Neural cell (in vitro differentiated cells): ENCODE results near the gene NKIRAS1. TPM values are rescaled to one million over a fixed set of nuclear protein-coding genes. Genes with fewer than 3 reads are reported as not detected.
A peak's percentile ranks its signal among the peaks of the same experiment; 100 is the strongest.

ENCODE experiments used
- H2AFZ ChIP-seq: fragments of 200-600, 300-800 bp; sonication (generic), shearing (Covaris generic); 2 replicates; pipeline ENCODE4 v1.6.0; 2014; ENCODE audit warnings: low read depth, mild to moderate bottlenecking, antibody characterized with exemption, low read length, moderate library complexity
- H3F3A ChIP-seq: fragments of 200-600 bp; shearing (Covaris generic); 2 replicates; pipeline ENCODE4 v1.6.1; 2016; ENCODE audit warnings: mild to moderate bottlenecking, moderate library complexity, mixed read lengths, antibody characterized with exemption, low read length; ENCODE audit not compliant: insufficient read depth, poor library complexity, severe bottlenecking
- H3K27ac ChIP-seq: fragments of 200-600, 300-800 bp; sonication (generic), shearing (Covaris generic); 2 replicates; pipeline ENCODE4 v1.5.1; 2014; ENCODE audit warnings: mild to moderate bottlenecking, low read length, moderate library complexity
- H3K27me3 ChIP-seq: fragments of 300-800, 200-600 bp; sonication (generic), shearing (Covaris generic); 2 replicates; pipeline ENCODE4 v1.6.0; 2014; ENCODE audit warnings: mild to moderate bottlenecking, low read depth, low read length, moderate library complexity; ENCODE audit not compliant: insufficient read depth
- H3K36me3 ChIP-seq: fragments of 300-800, 200-600 bp; sonication (generic), shearing (Covaris generic); 2 replicates; pipeline ENCODE4 v1.5.1; 2014; ENCODE audit warnings: mild to moderate bottlenecking, antibody characterized with exemption, low read length, moderate library complexity; ENCODE audit not compliant: insufficient read depth
- H3K4me2 ChIP-seq: fragments of 300-800, 200-600 bp; sonication (generic), shearing (Covaris generic); 2 replicates; pipeline ENCODE4 v1.6.0; 2014; ENCODE audit warnings: mild to moderate bottlenecking, low read length
- H3K4me3 ChIP-seq: fragments of 300-800, 200-600 bp; sonication (generic), shearing (Covaris generic); 2 replicates; pipeline ENCODE4 v1.5.1; 2014; ENCODE audit warnings: mild to moderate bottlenecking, low read length, moderate library complexity
- H3K79me2 ChIP-seq: fragments of 200-600 bp; shearing (Covaris generic); replicated peaks from 2 replicates; pipeline ENCODE4 v1.6.0; 2014; ENCODE audit warnings: mild to moderate bottlenecking, low read length, moderate library complexity; ENCODE audit not compliant: insufficient read depth
- H3K9ac ChIP-seq: fragments of 300-800, 200-600 bp; sonication (generic), shearing (Covaris generic); 2 replicates; pipeline ENCODE4 v1.6.1; 2016; ENCODE audit warnings: mild to moderate bottlenecking, low read length, mixed read lengths
- H3K9me2 ChIP-seq: fragments of 200-600 bp; shearing (Covaris generic); 2 replicates; pipeline ENCODE4 v1.6.1; 2016; ENCODE audit warnings: mild to moderate bottlenecking, low read length, mixed read lengths; ENCODE audit not compliant: insufficient read depth
- H3K9me3 ChIP-seq: fragments of 200-600, 300-800 bp; sonication (generic), shearing (Covaris generic); 2 replicates; pipeline ENCODE4 v1.6.1; 2016; ENCODE audit warnings: mild to moderate bottlenecking, mixed run types, low read length, moderate library complexity, mixed read lengths
- H4K20me1 ChIP-seq: fragments of 200-600 bp; shearing (Covaris generic); 2 replicates; pipeline ENCODE4 v1.6.1; 2016; ENCODE audit warnings: mild to moderate bottlenecking, mixed run types; ENCODE audit not compliant: insufficient read depth
- CTCF ChIP-seq: fragments of 450-650 bp; IDR thresholded peaks from 2 replicates; pipeline ENCODE4 v1.5.1; 2014; ENCODE audit warnings: antibody characterized with exemption, mild to moderate bottlenecking, moderate library complexity; ENCODE audit not compliant: poor library complexity, severe bottlenecking
- EP300 ChIP-seq: fragments of 450-650 bp; conservative IDR thresholded peaks from 2 replicates; pipeline ENCODE4 v1.6.1; 2014; ENCODE audit warnings: antibody characterized with exemption, mild to moderate bottlenecking, moderate library complexity; ENCODE audit not compliant: poor library complexity, severe bottlenecking
- EZH2 ChIP-seq: fragments of 200-600, 300-800 bp; shearing (Covaris generic), sonication (generic); IDR thresholded peaks from 2 replicates; pipeline ENCODE4 v1.6.1; 2014; ENCODE audit warnings: antibody characterized with exemption, low read length, borderline replicate concordance, mild to moderate bottlenecking; ENCODE audit not compliant: insufficient read depth, poor library complexity, severe bottlenecking
- MXI1 ChIP-seq: fragments of 450-650 bp; conservative IDR thresholded peaks from 2 replicates; pipeline ENCODE4 v1.6.1; 2014; ENCODE audit warnings: antibody characterized with exemption, mild to moderate bottlenecking; ENCODE audit not compliant: poor library complexity, severe bottlenecking
- POLR2AphosphoS5 ChIP-seq: IDR thresholded peaks from 2 replicates; pipeline ENCODE4 v1.6.1; 2012
- RAD21 ChIP-seq: fragments of 450-650 bp; conservative IDR thresholded peaks from 2 replicates; pipeline ENCODE4 v1.6.1; 2014; ENCODE audit warnings: antibody characterized with exemption, mild to moderate bottlenecking, moderate library complexity
- REST ChIP-seq: IDR thresholded peaks from 2 replicates; pipeline ENCODE4 v1.6.1; 2012; ENCODE audit warnings: borderline replicate concordance
- SMC3 ChIP-seq: fragments of 450-650 bp; conservative IDR thresholded peaks from 2 replicates; pipeline ENCODE4 v1.6.1; 2014; ENCODE audit warnings: antibody characterized with exemption, mild to moderate bottlenecking, moderate library complexity; ENCODE audit not compliant: poor library complexity
- TAF1 ChIP-seq: IDR thresholded peaks from 2 replicates; pipeline ENCODE4 v1.6.1; 2012; ENCODE audit warnings: low read depth
- polyA plus RNA-seq: library from polyadenylated mRNA; depleted of rRNA; stranded (reverse); fragments of >200 nt; gene quantifications from 2 replicates; pipeline ENCODE4 v1.2.3, GENCODE V29; 2014

Gene NKIRAS1
- polyA plus RNA-seq, 1 donor from 2014 or later: 42.1 TPM

GRCh38 chr3:23944861-23945662, 28.3 kb upstream of the NKIRAS1 start, which contains the start of gene NR1D2:
NR1D2 (plus strand) TSS chr3:23945286; CDS start chr3:23945579, 293 bp downstream.
- H3K27ac ChIP-seq: peak within 1 kb of the TSS; percentile 87
- peaks cover 30% of the 10 kb centered on the region for H3K79me2 ChIP-seq
- peak within 1 kb of the TSS; percentile 94 for H3K4me2 ChIP-seq
- peak within 1 kb of the TSS; percentile 96 for H3K4me3 ChIP-seq
- no peaks in the 10 kb centered on the region for H3K36me3 ChIP-seq
- H3K9ac ChIP-seq: peak within 1 kb of the TSS; percentile 93
- H3F3A ChIP-seq: peaks cover 10% of the 10 kb centered on the region
- H3K27me3 ChIP-seq: no peaks in the 10 kb centered on the region
- H2AFZ ChIP-seq: peak within 1 kb of the TSS; percentile 83
- H3K9me2 ChIP-seq: no peaks in the 10 kb centered on the region
- TF ChIP-seq SMC3: no peak
- no peak for TF ChIP-seq RAD21
- peak; percentile 62 for TF ChIP-seq REST
- peak; percentile 84 for TF ChIP-seq POLR2AphosphoS5
- peak; percentile 73 for TF ChIP-seq TAF1
- no peaks in the 10 kb centered on the region for H3K9me3 ChIP-seq
- no peaks in the 10 kb centered on the region for H4K20me1 ChIP-seq

GRCh38 chr3:23944007-23944783, 27.4 kb upstream of the NKIRAS1 start:
- Histone ChIP-seq H4K20me1 (no peaks in the 10 kb centered on the region), H3F3A (peaks cover 10% of the 10 kb centered on the region), H3K79me2 (peaks cover 22% of the 10 kb centered on the region), H3K27ac (peak overlapping the region; percentile 84), H2AFZ (no peak overlapping the region), H3K9ac (peak overlapping the region; percentile 90), H3K27me3 (no peaks in the 10 kb centered on the region), H3K4me3 (peak overlapping the region; percentile 71), H3K9me3 (no peaks in the 10 kb centered on the region), H3K9me2 (no peaks in the 10 kb centered on the region), H3K36me3 (no peaks in the 10 kb centered on the region), H3K4me2 (peak overlapping the region; percentile 68)
- TF ChIP-seq SMC3 (no peak), TAF1 (no peak), EP300 (no peak), RAD21 (no peak), CTCF (no peak), REST (no peak), POLR2AphosphoS5 (no peak), MXI1 (no peak), EZH2 (no peak)
